ENCODE data around the gene ARHGAP10.

ARHGAP10 gene

GRCh38 chr4:147769386-147769785 lies 37.5 kb downstream of the ARHGAP10 start:
- no peak for DNase-seq

GRCh38 chr4:147770831-147771230 lies 38.9 kb downstream of the ARHGAP10 start:
- DNase-seq, result no peak

GRCh38 chr4:147772056-147772455 lies 40.2 kb downstream of the ARHGAP10 start:
- no peak for DNase-seq

GRCh38 chr4:147772459-147772969 lies 40.6 kb downstream of the ARHGAP10 start:
- DNase-seq, result no peak

- DNase-seq, result no peak
Observed at GRCh38 chr4:147773261-147774184, 41.6 kb downstream of the ARHGAP10 start.

GRCh38 chr4:147776716-147777115 lies 44.8 kb downstream of the ARHGAP10 start:
- no peak for DNase-seq

GRCh38 chr4:147777456-147778091 lies 45.7 kb downstream of the ARHGAP10 start:
- DNase-seq, result no peak

GRCh38 chr4:147778942-147779341 lies 47.1 kb downstream of the ARHGAP10 start:
- no peak for DNase-seq

GRCh38 chr4:147779451-147779850 lies 47.6 kb downstream of the ARHGAP10 start:
- DNase-seq, result no peak

- no peak for DNase-seq
Observed at GRCh38 chr4:147780137-147780777, 48.4 kb downstream of the ARHGAP10 start.

- DNase-seq, result no peak
Observed at GRCh38 chr4:147782087-147782781, 50.3 kb downstream of the ARHGAP10 start.

- DNase-seq, result no peak
Observed at GRCh38 chr4:147785129-147785528, 53.2 kb downstream of the ARHGAP10 start.

GRCh38 chr4:147786031-147786430 lies 54.1 kb downstream of the ARHGAP10 start:
- no peak for DNase-seq

- DNase-seq, result no peak
Observed at GRCh38 chr4:147786531-147786930, 54.6 kb downstream of the ARHGAP10 start.

GRCh38 chr4:147787204-147787603 lies 55.3 kb downstream of the ARHGAP10 start:
- DNase-seq, result no peak

GRCh38 chr4:147788791-147789190 lies 56.9 kb downstream of the ARHGAP10 start:
- DNase-seq, result no peak

GRCh38 chr4:147789596-147789995 lies 57.7 kb downstream of the ARHGAP10 start:
- DNase-seq, result no peak

GRCh38 chr4:147790412-147790811 lies 58.5 kb downstream of the ARHGAP10 start:
- DNase-seq, result no peak

GRCh38 chr4:147791341-147791740 lies 59.5 kb downstream of the ARHGAP10 start:
- DNase-seq, result no peak

- no peak for DNase-seq
Observed at GRCh38 chr4:147791865-147792264, 60.0 kb downstream of the ARHGAP10 start.

- no peak for DNase-seq
Observed at GRCh38 chr4:147793569-147794313, 61.9 kb downstream of the ARHGAP10 start.

GRCh38 chr4:147794314-147794680 lies 62.4 kb downstream of the ARHGAP10 start:
- no peak for DNase-seq

Measured in NCI-H510A (cell line).